ENCODE measurements around the gene TBC1D22A. TPM values are rescaled to one million over a fixed set of nuclear protein-coding genes. Genes with fewer than 3 reads are reported as not detected.

The TBC1D22A gene
- total RNA-seq, 2 experiments from 2014 or later: 22.3 to 43.9 TPM

- H4K20me1 ChIP-seq (ENCODE audit: insufficient read depth, low read length): no peaks in the 10 kb centered on the region
- no peaks in the 10 kb centered on the region for H3K9me2 ChIP-seq (ENCODE audit: insufficient read depth, low read length)
- ChIA-PET CTCF (ENCODE audit: unreplicated experiment) (no interaction called here), POLR2A (no interaction called here)
- no peak for TF ChIP-seq CTCF (conservative IDR thresholded peaks at IDR 0.05; ENCODE audit: low read length)
- TF ChIP-seq EZH2phosphoT487 (IDR thresholded peaks at IDR 0.05; ENCODE audit: borderline replicate concordance, low read depth, low read length): no peak
- intact Hi-C loops (cut with micrococcal nuclease; ENCODE audit: unreplicated experiment): no loop called here
- no TSS peak for BruUV-seq (replicated peaks)
- H3K4me1 ChIP-seq (ENCODE audit: insufficient read depth, low read length, poor library complexity, severe bottlenecking): no peaks in the 10 kb centered on the region
- no peaks in the 10 kb centered on the region for H3K79me2 ChIP-seq (ENCODE audit: insufficient read depth, low read depth, low read length)
- H3K9me3 ChIP-seq (ENCODE audit: low read length): no peaks in the 10 kb centered on the region
- H2AFZ ChIP-seq (ENCODE audit: low read length): no peak overlapping the region
- no peak overlapping the region for H3K4me3 ChIP-seq (ENCODE audit: low read depth, low read length, poor library complexity, severe bottlenecking)
- no peak overlapping the region for H3K27ac ChIP-seq (ENCODE audit: low read depth, low read length, poor library complexity, severe bottlenecking)
- H3K36me3 ChIP-seq (ENCODE audit: insufficient read depth, low read length): 0 out of 2 replicates have a peak, but pooled peaks cover 4% of the 10 kb centered on the region
- H3K4me2 ChIP-seq (ENCODE audit: low read length): no peak overlapping the region
- no peak for DNase-seq (ENCODE audit: low spot score)
Measured at GRCh38 chr22:46969491-46969890, 207.0 kb downstream of the TBC1D22A start.

- Histone ChIP-seq H3K4me2 (ENCODE audit: low read length) (no peak overlapping the region), H3K27ac (ENCODE audit: low read depth, low read length, poor library complexity, severe bottlenecking) (no peak overlapping the region), H2AFZ (ENCODE audit: low read length) (no peak overlapping the region), H3K36me3 (ENCODE audit: insufficient read depth, low read length) (0 out of 2 replicates have a peak, but pooled peaks cover 5% of the 10 kb centered on the region), H4K20me1 (ENCODE audit: insufficient read depth, low read length) (no peaks in the 10 kb centered on the region), H3K9me3 (ENCODE audit: low read length) (no peaks in the 10 kb centered on the region), H3K9me2 (ENCODE audit: insufficient read depth, low read length) (no peaks in the 10 kb centered on the region), H3K4me3 (ENCODE audit: low read depth, low read length, poor library complexity, severe bottlenecking) (no peak overlapping the region), H3K4me1 (ENCODE audit: insufficient read depth, low read length, poor library complexity, severe bottlenecking) (no peaks in the 10 kb centered on the region), H3K79me2 (ENCODE audit: insufficient read depth, low read depth, low read length) (no peaks in the 10 kb centered on the region)
- TF ChIP-seq EZH2phosphoT487 (IDR thresholded peaks at IDR 0.05; ENCODE audit: borderline replicate concordance, low read depth, low read length): no peak
- no peak for TF ChIP-seq CTCF (conservative IDR thresholded peaks at IDR 0.05; ENCODE audit: low read length)
- intact Hi-C loops (cut with micrococcal nuclease; ENCODE audit: unreplicated experiment): no loop called here
- POLR2A ChIA-PET: no interaction called here
- no peak for DNase-seq (ENCODE audit: low spot score)
- BruUV-seq (replicated peaks): no TSS peak
- CTCF ChIA-PET (ENCODE audit: unreplicated experiment): no interaction called here
Measured at GRCh38 chr22:46969961-46970360, 207.5 kb downstream of the TBC1D22A start.

- no peak for TF ChIP-seq EZH2phosphoT487 (IDR thresholded peaks at IDR 0.05; ENCODE audit: borderline replicate concordance, low read depth, low read length)
- BruUV-seq (replicated peaks): no TSS peak
- Histone ChIP-seq H3K79me2 (ENCODE audit: insufficient read depth, low read depth, low read length) (no peaks in the 10 kb centered on the region), H4K20me1 (ENCODE audit: insufficient read depth, low read length) (no peaks in the 10 kb centered on the region), H3K36me3 (ENCODE audit: insufficient read depth, low read length) (0 out of 2 replicates have a peak, but pooled peaks cover 5% of the 10 kb centered on the region), H3K9me2 (ENCODE audit: insufficient read depth, low read length) (no peaks in the 10 kb centered on the region), H3K9me3 (ENCODE audit: low read length) (no peaks in the 10 kb centered on the region), H3K4me1 (ENCODE audit: insufficient read depth, low read length, poor library complexity, severe bottlenecking) (no peaks in the 10 kb centered on the region), H2AFZ (ENCODE audit: low read length) (no peak overlapping the region), H3K27ac (ENCODE audit: low read depth, low read length, poor library complexity, severe bottlenecking) (no peak overlapping the region), H3K4me3 (ENCODE audit: low read depth, low read length, poor library complexity, severe bottlenecking) (no peak overlapping the region), H3K4me2 (ENCODE audit: low read length) (no peak overlapping the region)
- CTCF ChIA-PET (ENCODE audit: unreplicated experiment): no interaction called here
- POLR2A ChIA-PET: no interaction called here
- DNase-seq (ENCODE audit: low spot score): no peak
- intact Hi-C loops (cut with micrococcal nuclease; ENCODE audit: unreplicated experiment): no loop called here
Measured at GRCh38 chr22:46970411-46971098, 208.1 kb downstream of the TBC1D22A start.

Data from OCI-LY7 (cell line).